T-helper 1 cell (primary cell): ENCODE data around the gene CCT6B.

Experiments used
- DNase-seq, 5 donors: peaks; one replicate each; pipeline ENCODE4 v3.0.0-alpha.2; 2012 to 2020

The CCT6B gene

DNA sequence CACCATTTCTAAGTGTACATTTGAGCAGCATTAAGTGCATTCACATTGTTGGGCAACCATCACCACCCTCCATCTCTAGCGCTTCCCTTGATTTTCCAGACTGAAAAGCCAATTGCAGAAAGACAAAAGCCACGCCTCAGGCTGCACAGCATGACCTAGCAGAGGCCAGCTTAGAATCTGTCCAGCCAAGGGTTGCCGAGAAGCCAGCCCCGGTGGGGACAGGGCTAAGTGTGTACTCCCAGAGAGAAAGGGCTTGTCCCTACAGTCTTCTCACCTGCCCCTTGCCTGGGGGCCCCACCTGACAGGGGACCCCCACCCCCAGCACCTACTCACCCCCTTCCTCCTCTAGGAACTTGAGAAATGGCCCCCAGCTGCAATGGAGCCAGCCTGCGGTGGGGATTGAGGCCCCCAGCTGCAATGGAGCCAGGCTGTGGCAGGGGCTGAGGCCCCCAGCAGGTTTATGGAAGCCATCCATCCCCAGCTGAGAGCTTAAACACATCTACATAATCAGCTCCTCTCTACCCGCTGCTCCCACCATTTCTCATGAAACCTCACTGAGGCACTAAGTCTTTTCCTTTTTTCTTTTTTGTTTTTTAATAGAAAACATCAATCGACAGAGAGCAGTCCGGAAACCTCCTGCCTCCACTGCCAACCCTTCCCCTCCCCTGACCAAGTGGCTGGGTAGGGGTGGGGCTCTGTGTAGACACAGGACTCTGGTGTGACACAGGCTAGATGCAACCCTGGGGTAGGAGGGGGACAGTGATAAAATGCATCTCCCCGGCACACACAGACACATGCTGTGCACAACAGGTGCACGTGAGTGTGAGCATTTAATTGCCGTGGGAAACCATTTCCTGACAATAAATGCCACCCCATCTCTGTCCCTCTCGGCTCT is 77.9 kb downstream of the CCT6B start:
- no peak for DNase-seq

DNA sequence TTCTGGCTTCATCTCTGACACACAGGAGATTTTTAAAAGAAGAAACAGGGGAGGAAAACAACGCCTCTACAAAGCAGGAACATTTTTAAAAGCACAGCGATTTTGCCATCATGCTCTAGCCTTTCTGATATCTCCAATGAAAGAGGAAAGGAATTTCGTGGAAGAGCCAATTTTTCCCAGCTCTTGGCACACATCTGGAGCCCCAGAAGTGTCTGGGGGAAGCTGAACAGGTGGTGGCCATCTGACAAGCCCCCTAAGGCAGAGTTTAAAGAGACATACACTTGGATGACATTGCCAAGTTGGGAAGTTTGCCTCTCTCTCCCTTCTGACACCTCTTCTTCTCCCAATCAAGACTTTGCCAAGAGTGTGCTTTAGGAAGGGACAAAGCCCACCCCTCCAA is 82.1 kb downstream of the CCT6B start:
- DNase-seq = no peak
